Keratinocyte (primary cell): Measurements from ENCODE around the gene ANKRD39. TPM values are rescaled to one million over a fixed set of nuclear protein-coding genes. Genes with fewer than 3 reads are reported as not detected.

ENCODE experiments used
- DNase-seq: peaks from one replicate; pipeline ENCODE4 v3.0.0-alpha.2; 2011; ENCODE audit warnings: low read depth, missing footprints, low spot score
- FAIRE-seq: peaks from 2 replicates; lab custom pipeline; 2011; peaks lifted over from hg19 to GRCh38; lab: Jason Lieb, UNC
- H2AFZ ChIP-seq: 2 replicates; pipeline ENCODE4 v1.6.0; 2012; ENCODE audit warnings: low read length, control low read depth, inconsistent platforms; ENCODE audit not compliant: control insufficient read depth
- H3K27ac ChIP-seq: 2 replicates; pipeline ENCODE4 v1.5.1; 2011; ENCODE audit warnings: low read length; ENCODE audit not compliant: control insufficient read depth, insufficient read depth
- H3K27me3 ChIP-seq: 3 replicates; pipeline ENCODE4 v1.6.0; 2011; ENCODE audit warnings: low read length; ENCODE audit not compliant: control insufficient read depth, insufficient read depth; ENCODE audit errors: extremely low read depth
- H3K36me3 ChIP-seq, 2 experiments: 2 replicates in 1 of 2; 3 replicates in 1 of 2; pipeline ENCODE4 v1.5.1; 2011; ENCODE audit warnings: low read length in 2 of 2, mild to moderate bottlenecking in 1 of 2; ENCODE audit not compliant: control insufficient read depth in 2 of 2, insufficient read depth in 2 of 2; ENCODE audit errors: extremely low read depth in 1 of 2
- H3K4me1 ChIP-seq: 3 replicates; pipeline ENCODE4 v1.5.1; 2011; ENCODE audit warnings: low read length; ENCODE audit not compliant: control insufficient read depth, insufficient read depth; ENCODE audit errors: extremely low read depth
- H3K4me2 ChIP-seq: 3 replicates; pipeline ENCODE4 v1.6.0; 2011; ENCODE audit warnings: low read depth, low read length; ENCODE audit not compliant: control insufficient read depth, insufficient read depth; ENCODE audit errors: extremely low read depth
- H3K4me3 ChIP-seq, 3 experiments: fragments of 200-600 bp in 1 of 3; sonication (generic) in 1 of 3; 2 replicates in 2 of 3; 3 replicates in 1 of 3; pipeline ENCODE4 v1.5.1; 2011 to 2016; ENCODE audit warnings: low read length in 3 of 3, mild to moderate bottlenecking in 3 of 3, control low read depth in 2 of 3, inconsistent platforms in 1 of 3, low read depth in 1 of 3, mixed read lengths in 1 of 3, mixed run types in 1 of 3, moderate library complexity in 1 of 3; ENCODE audit not compliant: control insufficient read depth in 2 of 3, insufficient read depth in 2 of 3; ENCODE audit errors: extremely low read depth in 1 of 3
- H3K79me2 ChIP-seq: 2 replicates; pipeline ENCODE4 v1.6.0; 2012; ENCODE audit warnings: low read length; ENCODE audit not compliant: control insufficient read depth, insufficient read depth
- H3K9ac ChIP-seq: 3 replicates; pipeline ENCODE4 v1.6.0; 2011; ENCODE audit warnings: low read length; ENCODE audit not compliant: control insufficient read depth, insufficient read depth; ENCODE audit errors: extremely low read depth
- H3K9me1 ChIP-seq: 3 replicates; pipeline ENCODE4 v1.6.0; 2011; ENCODE audit warnings: low read length; ENCODE audit not compliant: control insufficient read depth, insufficient read depth; ENCODE audit errors: extremely low read depth
- H3K9me3 ChIP-seq: 2 replicates; pipeline ENCODE4 v1.5.1; 2012; ENCODE audit warnings: low read depth, low read length; ENCODE audit not compliant: control insufficient read depth
- H4K20me1 ChIP-seq: 3 replicates; pipeline ENCODE4 v1.6.0; 2011; ENCODE audit warnings: low read length; ENCODE audit not compliant: control insufficient read depth, insufficient read depth; ENCODE audit errors: extremely low read depth
- CTCF ChIP-seq, 3 experiments: IDR thresholded peaks in 1 of 3; conservative IDR thresholded peaks in 1 of 3; optimal IDR thresholded peaks in 1 of 3; 2 replicates in 2 of 3; 3 replicates in 1 of 3; pipeline versions ENCODE3 to v1.5.1; 2011; ENCODE audit warnings: low read length in 3 of 3, mild to moderate bottlenecking in 3 of 3, moderate library complexity in 2 of 3, control low read depth in 1 of 3, inconsistent platforms in 1 of 3; ENCODE audit not compliant: insufficient read depth in 2 of 3; ENCODE audit errors: extremely low read depth in 1 of 3
- EZH2 ChIP-seq: IDR thresholded peaks from one replicate; pipeline ENCODE4 v1.6.1; 2012; ENCODE audit warnings: inconsistent platforms, mild to moderate bottlenecking, low read length, moderate library complexity
- dilution Hi-C: fragments of 300-500 bp; cut with MboI; formaldehyde crosslinking; loops from one replicate; pipeline ENCODE4 v1.7.0; 2020; ENCODE audit warnings: low sequenced_read_pairs; ENCODE audit not compliant: extremely low pct_ligation_motif_present
- polyA plus RNA-seq, 5 experiments: library from polyadenylated mRNA; depleted of rRNA in 3 of 5; stranded (reverse) in 3 of 5; stranded (forward) in 1 of 5; unstranded in 1 of 5; fragments of >200 nt; gene quantifications; 1 replicate in 1 of 5; 2 replicates in 3 of 5; 3 replicates in 1 of 5; pipeline versions ENCODE4 v1.2.1 to v1.2.3, GENCODE V29; 2011 to 2012; ENCODE audit warnings: missing spikeins in 2 of 5, low read depth in 1 of 5, low replicate concordance in 1 of 5

ANKRD39 gene
- polyA plus RNA-seq, 1 donor (not counting 4 experiments of a cell fraction or from before 2014, with no cell fraction given): 7.2 TPM

- H3K4me1 ChIP-seq: peaks cover 17% of the 10 kb centered on the region
- no peaks in the 10 kb centered on the region for H3K9me3 ChIP-seq
- H2AFZ ChIP-seq: no peak overlapping the region
- H3K9me1 ChIP-seq: no peaks in the 10 kb centered on the region
- TF ChIP-seq EZH2 (no peak), CTCF (optimal IDR thresholded peaks at IDR 0.05 in 1 of 3, IDR thresholded peaks at IDR 0.05 in 1 of 3, conservative IDR thresholded peaks at IDR 0.05 in 1 of 3; ENCODE audit: extremely low read depth in 1 of 3, insufficient read depth in 2 of 3, low read length in 3 of 3) (no peak)
- H3K4me2 ChIP-seq: no peak overlapping the region
- no peak for FAIRE-seq
- peaks cover 0 to 3% of the 10 kb centered on the region in 2 experiments for H3K36me3 ChIP-seq
- H4K20me1 ChIP-seq: no peaks in the 10 kb centered on the region
- H3K4me3 ChIP-seq: no peak overlapping the region
- H3K27ac ChIP-seq: no peak overlapping the region
- DNase-seq: no peak
- H3K27me3 ChIP-seq: no peaks in the 10 kb centered on the region
- H3K9ac ChIP-seq: no peak overlapping the region
- peaks cover 8% of the 10 kb centered on the region for H3K79me2 ChIP-seq
- dilution Hi-C loops: no loop called here
Measured at GRCh38 chr2:96852667-96853066, 5.1 kb downstream of the ANKRD39 start.

GRCh38 chr2:96848264-96848663, 9.6 kb downstream of the ANKRD39 start:
- H3K4me1 ChIP-seq: no peaks in the 10 kb centered on the region
- no peaks in the 10 kb centered on the region for H3K27me3 ChIP-seq
- H3K27ac ChIP-seq: no peak overlapping the region
- DNase-seq: no peak
- no peak for FAIRE-seq
- TF ChIP-seq CTCF (optimal IDR thresholded peaks at IDR 0.05 in 1 of 3, IDR thresholded peaks at IDR 0.05 in 1 of 3, conservative IDR thresholded peaks at IDR 0.05 in 1 of 3; ENCODE audit: extremely low read depth in 1 of 3, insufficient read depth in 2 of 3, low read length in 3 of 3): no peak
- TF ChIP-seq EZH2: no peak
- H3K9me3 ChIP-seq: no peaks in the 10 kb centered on the region
- H3K9me1 ChIP-seq: no peaks in the 10 kb centered on the region
- H3K9ac ChIP-seq: no peak overlapping the region
- dilution Hi-C loops: no loop called here
- H3K36me3 ChIP-seq: peaks cover 0 to 3% of the 10 kb centered on the region in 2 experiments
- no peaks in the 10 kb centered on the region for H3K79me2 ChIP-seq
- no peak overlapping the region for H3K4me2 ChIP-seq
- no peak overlapping the region for H3K4me3 ChIP-seq
- H2AFZ ChIP-seq: no peak overlapping the region
- no peaks in the 10 kb centered on the region for H4K20me1 ChIP-seq
